Heart left ventricle (tissue), 16 donors: ENCODE results near the gene SBK2. TPM values are rescaled to one million over a fixed set of nuclear protein-coding genes. Genes with fewer than 3 reads are reported as not detected.
"Not testable (repeated sequence)": the region's sequence is repeated elsewhere in the genome, so short reads cannot be mapped to it uniquely, and the experiment has no call there.

ENCODE experiments used
- ATAC-seq, 4 donors: fragments of 200-7000 bp; cut with Tn5 transposase; one replicate each; pipeline ENCODE4 v1.9.1; 2020 to 2022; ENCODE audit warnings: moderate library complexity in 4 of 4, mild to moderate bottlenecking in 3 of 4, moderate number of reproducible peaks in 1 of 4
- DNase-seq, 5 donors: peaks; one replicate each; pipeline ENCODE4 v3.0.0-alpha.2; 2020
- H3K27ac ChIP-seq, 12 donors: fragments of 200-600 bp; sonication (generic) in 4 of 12; one replicate each; pipeline versions ENCODE4 v1.5.0 to v1.8.0; 2016 to 2022; ENCODE audit warnings: mild to moderate bottlenecking in 2 of 12
- H3K27me3 ChIP-seq, 9 donors: fragments of 200-600 bp; sonication (generic) in 2 of 9; one replicate each; pipeline versions ENCODE4 v1.5.1 to v1.8.0; 2016 to 2022; ENCODE audit warnings: mild to moderate bottlenecking in 3 of 9
- H3K36me3 ChIP-seq, 9 donors: fragments of 200-600 bp; sonication (generic) in 2 of 9; one replicate each; pipeline versions ENCODE4 v1.5.0 to v1.8.0; 2018 to 2022; ENCODE audit warnings: mild to moderate bottlenecking in 2 of 9
- H3K4me1 ChIP-seq, 12 donors: fragments of 200-600 bp; sonication (generic) in 4 of 12; one replicate each; pipeline versions ENCODE4 v1.5.0 to v1.8.0; 2016 to 2022; ENCODE audit warnings: mild to moderate bottlenecking in 3 of 12
- H3K4me3 ChIP-seq, 12 donors: fragments of 200-600 bp; sonication (generic) in 4 of 12; one replicate each; pipeline versions ENCODE4 v1.5.0 to v1.8.0; 2017 to 2022; ENCODE audit warnings: mild to moderate bottlenecking in 9 of 12, moderate library complexity in 4 of 12
- H3K9me3 ChIP-seq, 12 donors: fragments of 200-600 bp; sonication (generic) in 4 of 12; one replicate each; pipeline versions ENCODE4 v1.5.0 to v1.8.0; 2016 to 2022; ENCODE audit warnings: mild to moderate bottlenecking in 1 of 12
- POLR2A ChIP-seq, 2 donors: fragments of 450-650 bp; IDR thresholded peaks; one replicate each; pipeline ENCODE4 v1.6.1; 2017; ENCODE audit warnings: antibody characterized with exemption in 2 of 2, mild to moderate bottlenecking in 2 of 2, moderate library complexity in 2 of 2
- WGBS, 4 donors: extraction: QIAGEN DNeasy Blood & Tissue Kit in 2 of 4; methylation state at CpG; one replicate each; pipeline versions ENCODE4 v1.1.5 to v1.1.7; 2013 to 2018; 5-methylcytosine and 5-hydroxymethylcytosine counted together
- intact Hi-C, 10 donors: fragments of 100-400 bp; cut with DNase I; formaldehyde crosslinking; loops; one replicate each; pipeline versions ENCODE4 v1.11.1 to v1.14.2; 2022
- polyA plus RNA-seq, 2 donors: library from polyadenylated mRNA; stranded (reverse); fragments of 200-250 nt; gene quantifications; one replicate each; pipeline ENCODE4 v1.2.3, GENCODE V29; 2013
- total RNA-seq, 9 donors: library from RNA; depleted of rRNA in 2 of 9; stranded (reverse); fragments of >200 nt in 2 of 9; fragmentation: NEBNext Ultra II Directional in 3 of 9; extraction: Animal tissue kit (Norgen Biotek cat#: 25700) in 3 of 9; gene quantifications; one replicate each; pipeline versions ENCODE4 v1.1.0 to v1.2.4, GENCODE V29; 2016 to 2023
- TF ChIP-seq, protein P1 (sequence below), 12 donors: fragments of 200-600 bp; sonication (generic) in 4 of 12; IDR thresholded peaks; one replicate each; pipeline versions ENCODE4 v1.5.0 to v1.8.0; 2018 to 2022; ENCODE audit warnings: antibody characterized with exemption in 12 of 12, mild to moderate bottlenecking in 5 of 12
- donor health status: ischemic (EF 13 %, LVEDD 7.1; RV severe dilation, severe dysfunction).
- donor health status: healthy with polysubstance abuse.
- donor health status: DM: no; HTN: yes; CAD: no.
- donor health status: DM: no; HTN: no; CAD: no.
- donor health status: ischemic (EF 25% LVEDD 6.9; RV normal size, moderate dysfunction).
- donor health status: ischemic (EF 25% LVEDD 5.7; RV mildly dilated, moderate dysfunction).
- donor health status: healthy.
- donor health status: DM: yes; HTN: yes; CAD: no.
- donor health status: ischemic (EF 35%, LVEDD 5.7; RV mildly dilated, moderate dysfunction).
- donor health status: nonischemic (EF 11% LVEDD 7.7; RV severe dilation, severe dysfunction).
- donor health status: DM: yes; HTN: yes; CAD: no.
- donor health status: PGD.
- donor health status: ischemic (EF 29% LVEDD 5.4; RV normal size, mild dysfunction).
- donor health status: nonischemic (EF 23%, LVEDD 6.1; RV moderate dilation, normal function).

Gene SBK2
- total and polyA plus RNA-seq, 11 donors: 0.68 to 12.6 (median 2.1) TPM

DNA sequence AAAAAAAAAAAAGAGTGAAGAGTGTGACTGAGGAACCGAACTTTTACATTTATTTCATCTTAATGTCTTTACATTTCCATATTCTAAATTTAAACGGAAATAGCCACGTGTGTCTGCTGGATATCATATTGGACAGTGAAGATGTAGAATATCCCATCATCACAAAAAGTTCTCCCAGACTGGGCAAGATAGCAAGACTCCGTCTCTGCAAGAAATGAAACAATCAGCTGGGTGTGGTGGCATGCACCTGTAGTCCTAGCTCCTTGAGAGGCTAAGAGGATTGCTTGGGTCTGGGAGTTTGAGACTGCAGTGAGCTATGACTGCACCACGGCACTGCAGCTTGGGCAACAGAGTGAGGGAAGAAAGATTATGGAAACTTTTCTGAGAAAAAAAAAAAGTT is 39.8 kb upstream of the SBK2 start:
- no peak for TF ChIP-seq POLR2A (IDR thresholded peaks at IDR 0.05)
- TF ChIP-seq, protein P1, sequence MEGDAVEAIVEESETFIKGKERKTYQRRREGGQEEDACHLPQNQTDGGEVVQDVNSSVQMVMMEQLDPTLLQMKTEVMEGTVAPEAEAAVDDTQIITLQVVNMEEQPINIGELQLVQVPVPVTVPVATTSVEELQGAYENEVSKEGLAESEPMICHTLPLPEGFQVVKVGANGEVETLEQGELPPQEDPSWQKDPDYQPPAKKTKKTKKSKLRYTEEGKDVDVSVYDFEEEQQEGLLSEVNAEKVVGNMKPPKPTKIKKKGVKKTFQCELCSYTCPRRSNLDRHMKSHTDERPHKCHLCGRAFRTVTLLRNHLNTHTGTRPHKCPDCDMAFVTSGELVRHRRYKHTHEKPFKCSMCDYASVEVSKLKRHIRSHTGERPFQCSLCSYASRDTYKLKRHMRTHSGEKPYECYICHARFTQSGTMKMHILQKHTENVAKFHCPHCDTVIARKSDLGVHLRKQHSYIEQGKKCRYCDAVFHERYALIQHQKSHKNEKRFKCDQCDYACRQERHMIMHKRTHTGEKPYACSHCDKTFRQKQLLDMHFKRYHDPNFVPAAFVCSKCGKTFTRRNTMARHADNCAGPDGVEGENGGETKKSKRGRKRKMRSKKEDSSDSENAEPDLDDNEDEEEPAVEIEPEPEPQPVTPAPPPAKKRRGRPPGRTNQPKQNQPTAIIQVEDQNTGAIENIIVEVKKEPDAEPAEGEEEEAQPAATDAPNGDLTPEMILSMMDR (IDR thresholded peaks at IDR 0.05): no peak
- Histone ChIP-seq H3K4me1 (peaks cover 0 to 20% (median 8%) of the 10 kb centered on the region in 12 donors), H3K36me3 (peaks cover 0 to 26% (median 16%) of the 10 kb centered on the region in 9 donors), H3K27ac (no peak overlapping the region), H3K27me3 (no peaks in the 10 kb centered on the region), H3K4me3 (no peak overlapping the region), H3K9me3 (no peaks in the 10 kb centered on the region)
- ATAC-seq: no peak
- 91 to 93% (median 92%) methylated on average over 5 of the region's 5 CpGs for WGBS, 4 donors
- no peak for DNase-seq
- intact Hi-C loops: loop anchor here in 1 of 10 donors (5.0 kb wide), 1 partner anchor 44 kb away; no protein-coding TSS in a partner anchor

DNA sequence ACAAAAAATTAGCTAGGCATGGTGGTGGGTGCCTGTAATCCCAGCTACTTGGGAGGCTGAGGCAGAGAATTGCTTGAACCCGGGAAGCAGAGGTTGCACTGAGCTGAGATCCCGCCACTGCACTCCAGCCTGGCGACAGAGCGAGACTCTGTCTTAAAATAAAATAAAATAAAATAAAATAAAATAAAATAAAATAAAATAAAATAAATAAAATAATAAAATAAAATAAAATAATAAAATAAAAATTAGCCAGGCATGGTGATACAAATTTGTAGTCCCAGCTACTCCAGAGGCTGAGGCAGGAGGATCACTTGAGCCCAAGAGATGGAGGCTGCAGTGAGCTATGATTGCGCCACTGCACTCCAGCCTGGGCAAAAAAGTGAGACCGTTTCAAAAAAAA is 37.0 kb upstream of the SBK2 start:
- H3K9me3 ChIP-seq, H3K27me3 ChIP-seq, ATAC-seq, H3K4me1 ChIP-seq, DNase-seq, H3K4me3 ChIP-seq, intact Hi-C loops, H3K27ac ChIP-seq: not testable (repeated sequence)
- WGBS, 4 donors: 88 to 97% (median 94%) methylated on average over 6 of the region's 6 CpGs
- peaks cover 0 to 23% (median 16%) of the 10 kb centered on the region in 9 donors for H3K36me3 ChIP-seq

DNA sequence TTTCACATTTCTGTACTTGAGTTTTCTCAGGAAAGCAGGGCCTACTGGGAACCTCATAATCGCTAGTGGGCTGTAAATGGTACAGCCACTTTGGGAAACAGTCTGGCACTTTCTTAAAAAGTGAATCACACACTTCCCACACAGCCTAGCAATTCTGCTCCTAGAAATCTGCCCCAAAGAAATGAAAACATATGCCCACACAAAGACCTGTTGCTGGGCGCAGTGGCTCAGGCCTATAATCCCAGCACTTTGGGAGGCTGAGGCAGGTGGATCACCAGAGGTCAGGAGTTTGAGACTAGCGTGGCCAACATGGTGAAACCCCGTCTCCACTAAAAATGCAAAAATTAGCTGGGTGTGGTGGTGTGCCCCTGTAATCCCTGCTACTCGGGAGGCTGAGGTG is 32.5 kb upstream of the SBK2 start:
- not testable (repeated sequence) for ATAC-seq, DNase-seq

DNA sequence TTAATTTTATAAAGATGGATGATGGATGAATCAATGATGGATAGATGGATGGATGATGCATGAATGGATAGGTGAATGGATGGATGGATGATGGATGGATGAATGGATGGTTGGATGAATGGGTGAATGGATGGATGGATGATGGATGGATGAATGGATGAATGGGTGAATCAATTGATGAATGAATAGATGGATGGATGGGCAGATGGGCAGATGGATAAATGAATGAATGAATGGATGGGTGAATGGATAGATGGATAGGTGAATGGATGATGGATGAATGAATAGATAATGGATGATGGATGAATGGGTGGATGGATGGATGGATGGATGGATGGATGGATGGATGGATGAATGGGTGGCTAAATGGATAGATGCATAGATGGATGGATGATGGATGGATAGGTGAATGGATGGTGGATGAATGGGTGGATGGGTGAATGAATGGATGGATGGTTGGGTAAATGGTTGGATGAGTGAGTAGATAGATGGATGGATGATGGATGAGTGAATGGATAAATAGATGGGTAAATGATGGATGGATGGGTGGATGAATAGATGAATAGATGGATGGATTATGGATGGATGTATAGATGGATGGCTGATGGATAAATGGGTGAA is 30.9 kb upstream of the SBK2 start:
- intact Hi-C loops: no loop called here
- no peak overlapping the region for H3K27ac ChIP-seq
- H3K4me3 ChIP-seq: no peak overlapping the region
- peaks cover 0 to 11% (median 0%) of the 10 kb centered on the region in 12 donors for H3K4me1 ChIP-seq
- DNase-seq (no peak), ATAC-seq (no peak)
- H3K36me3 ChIP-seq: no peaks in the 10 kb centered on the region
- TF ChIP-seq POLR2A (IDR thresholded peaks at IDR 0.05): no peak
- TF ChIP-seq, protein P1 (IDR thresholded peaks at IDR 0.05): no peak
- no peaks in the 10 kb centered on the region for H3K27me3 ChIP-seq
- no peaks in the 10 kb centered on the region for H3K9me3 ChIP-seq

More for the DNA sequence above, 32.5 kb upstream of the SBK2 start:
- WGBS, 4 donors: 88 to 92% (median 90%) methylated on average over 5 of the region's 5 CpGs
- intact Hi-C loops, H3K4me3 ChIP-seq, H3K27ac ChIP-seq, H3K27me3 ChIP-seq, H3K36me3 ChIP-seq, H3K4me1 ChIP-seq, H3K9me3 ChIP-seq: not testable (repeated sequence)

DNA sequence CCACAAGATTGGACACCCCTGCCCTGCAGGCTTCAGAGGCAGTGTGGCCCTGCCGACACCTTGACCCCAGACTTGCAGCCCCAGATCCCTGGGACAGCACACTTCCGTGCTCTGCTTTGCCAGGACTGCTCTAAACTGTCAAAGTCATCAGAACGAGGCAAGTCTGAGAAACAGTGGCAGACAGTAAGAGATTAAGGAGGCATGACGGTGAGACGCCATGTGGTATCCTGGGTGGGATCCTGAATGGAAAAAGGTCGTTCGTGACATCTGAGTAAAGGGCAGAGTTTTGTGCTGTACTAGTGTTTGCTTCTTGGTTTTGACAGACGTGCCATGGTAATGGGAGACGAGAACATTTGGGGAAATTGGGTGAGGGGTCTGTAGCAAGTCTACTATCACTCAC is 29.9 kb upstream of the SBK2 start:
- Histone ChIP-seq H3K4me3 (no peak overlapping the region), H3K36me3 (no peaks in the 10 kb centered on the region), H3K9me3 (no peaks in the 10 kb centered on the region), H3K4me1 (peaks cover 0 to 16% (median 0%) of the 10 kb centered on the region in 12 donors), H3K27me3 (no peaks in the 10 kb centered on the region), H3K27ac (no peak overlapping the region)
- intact Hi-C loops: no loop called here
- WGBS, 4 donors: 36 to 46% (median 43%) methylated on average over 9 of the region's 9 CpGs
- TF ChIP-seq, protein P1 (IDR thresholded peaks at IDR 0.05): no peak
- TF ChIP-seq POLR2A (IDR thresholded peaks at IDR 0.05): no peak
- no peak for ATAC-seq
- no peak for DNase-seq
